Motor neuron (in vitro differentiated cells): ENCODE results near the gene SMTNL2. TPM values are rescaled to one million over a fixed set of nuclear protein-coding genes. Genes with fewer than 3 reads are reported as not detected.
A peak's percentile ranks its signal among the peaks of the same experiment; 100 is the strongest.
"Not testable (repeated sequence)": the region's sequence is repeated elsewhere in the genome, so short reads cannot be mapped to it uniquely, and the experiment has no call there.

Source experiments
- ATAC-seq, 8 experiments: fragments of 200-7000 bp; cut with Tn5 transposase; replicated peaks in 6 of 8; 2 replicates each; pipeline ENCODE4 v1.8.0; 2021; ENCODE audit warnings: mild to moderate bottlenecking in 8 of 8, moderate library complexity in 8 of 8
- H3K27ac ChIP-seq, 2 donors: fragments of 250-450 bp; sonication (Bioruptor Pico); 2 replicates each; pipeline ENCODE4 v1.9.0; 2021; ENCODE audit warnings: antibody characterized with exemption in 2 of 2, mild to moderate bottlenecking in 2 of 2, moderate library complexity in 1 of 2
- H3K4me1 ChIP-seq, 2 donors: fragments of 250-450 bp; sonication (Bioruptor Pico); replicated peaks in 1 of 2; 2 replicates each; pipeline ENCODE4 v1.6.1; 2021; ENCODE audit warnings: antibody characterized with exemption in 2 of 2, mild to moderate bottlenecking in 2 of 2, moderate library complexity in 1 of 2
- H3K4me3 ChIP-seq, 5 donors: fragments of 250-450 bp; sonication (Bioruptor Pico); 2 replicates each; pipeline ENCODE4 v1.9.0; 2021; ENCODE audit warnings: antibody characterized with exemption in 5 of 5, mild to moderate bottlenecking in 5 of 5, moderate library complexity in 4 of 5
- WGBS, 10 experiments: fragments of 450-650 bp; shearing (Covaris generic); methylation state at CpG; one replicate each; pipeline ENCODE4 v1.0.0; 2022; 5-methylcytosine and 5-hydroxymethylcytosine counted together
- in situ Hi-C, 9 experiments: fragments of 400-800 bp; cut with MboI; loops; one replicate each; pipeline ENCODE4 v1.15.0; 2021; ENCODE audit warnings: low sequenced_read_pairs in 9 of 9, low pct_unique_long_range_greater_than_20kb in 2 of 9; ENCODE audit not compliant: unreplicated experiment in 9 of 9
- total RNA-seq, 8 experiments: library from RNA; unstranded; fragments of 300-600 nt; gene quantifications; 2 replicates each; pipeline versions ENCODE4 v1.2.3 to v1.2.4, GENCODE V29; 2022

SMTNL2 gene
- total RNA-seq, 8 experiments from 2014 or later: 0.20 to 13.5 (median 0.82) TPM

DNA sequence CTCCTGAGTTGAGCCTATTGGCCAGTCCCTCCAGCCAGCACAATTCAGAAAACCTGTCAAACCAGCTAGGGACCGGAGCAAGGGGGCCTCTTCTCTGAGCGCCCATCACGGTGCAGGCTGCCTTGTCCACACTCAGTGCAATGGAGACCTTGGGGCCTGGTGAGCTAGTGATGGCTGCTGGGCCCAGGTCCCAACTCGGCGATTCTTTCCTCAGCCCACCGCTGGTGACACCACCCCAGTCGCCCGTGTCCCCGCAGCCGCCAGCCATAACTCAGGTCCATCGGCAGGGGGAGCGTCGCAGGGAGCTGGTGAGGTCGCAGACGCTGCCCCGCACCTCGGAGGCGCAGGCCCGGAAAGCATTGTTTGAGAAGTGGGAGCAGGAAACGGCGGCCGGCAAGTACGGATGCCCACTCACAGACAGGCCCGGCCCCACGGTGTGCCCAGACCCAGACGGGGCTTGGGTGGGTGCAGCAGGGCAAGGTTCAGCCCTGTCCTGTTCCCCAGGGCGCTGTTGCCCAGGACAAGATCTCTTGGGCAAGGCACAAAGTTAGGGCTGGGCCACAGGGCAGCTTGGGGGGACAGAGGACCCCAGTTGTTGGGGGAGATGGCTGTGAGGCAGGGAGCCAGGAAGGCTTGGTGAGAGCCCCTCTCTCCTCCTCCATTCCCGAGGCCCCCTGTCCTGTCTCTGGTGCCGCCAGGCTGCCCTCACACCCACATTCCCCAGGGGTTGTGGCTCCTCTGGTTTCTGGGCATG is 10.8 kb downstream of the SMTNL2 start:
- ATAC-seq: no peak
- 0 to 80% (median 61%) methylated on average over 1 to 15 of the region's 29 CpGs; no CpG with 5 or more reads in 6 of the 10 experiments for WGBS, 10 experiments
- in situ Hi-C loops: no loop called here

DNA sequence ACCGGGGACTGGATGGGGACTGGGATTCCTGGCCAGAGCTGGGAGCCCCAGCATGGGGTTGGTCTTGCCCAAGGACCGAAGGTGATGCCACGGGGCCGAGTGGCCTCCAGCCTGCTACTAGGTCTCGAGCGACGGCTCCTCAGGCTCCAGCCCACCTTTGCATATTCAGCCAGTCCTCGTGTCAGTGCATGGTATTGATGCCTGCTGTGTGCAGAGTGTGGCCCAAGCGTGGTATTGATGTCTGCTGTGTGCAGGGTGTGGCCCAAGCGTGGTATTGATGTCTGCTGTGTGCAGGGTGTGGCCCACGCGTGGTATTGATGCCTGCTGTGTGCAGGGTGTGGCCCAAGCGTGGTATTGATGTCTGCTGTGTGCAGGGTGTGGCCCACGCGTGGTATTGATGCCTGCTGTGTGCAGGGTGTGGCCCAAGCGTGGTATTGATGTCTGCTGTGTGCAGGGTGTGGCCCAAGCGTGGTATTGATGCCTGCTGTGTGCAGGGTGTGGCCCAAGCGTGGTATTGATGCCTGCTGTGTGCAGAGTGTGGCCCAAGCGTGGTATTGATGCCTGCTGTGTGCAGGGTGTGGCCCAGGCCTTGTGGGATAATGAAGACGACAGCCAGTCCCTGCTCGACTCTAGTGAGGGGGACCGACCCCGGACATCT is 11.5 kb downstream of the SMTNL2 start:
- H3K27ac ChIP-seq, H3K4me3 ChIP-seq, ATAC-seq, in situ Hi-C loops: not testable (repeated sequence)
- peaks cover 21 to 46% of the 10 kb centered on the region in 2 donors for H3K4me1 ChIP-seq
- WGBS, 10 experiments: 92 to 100% (median 100%) methylated on average over 1 to 6 of the region's 23 CpGs; no CpG with 5 or more reads in 7 of the 10 experiments

More for the DNA sequence above, 10.8 kb downstream of the SMTNL2 start:
- Histone ChIP-seq H3K27ac (no peak overlapping the region), H3K4me1 (peaks cover 14 to 39% of the 10 kb centered on the region in 2 donors), H3K4me3 (no peak overlapping the region)

DNA sequence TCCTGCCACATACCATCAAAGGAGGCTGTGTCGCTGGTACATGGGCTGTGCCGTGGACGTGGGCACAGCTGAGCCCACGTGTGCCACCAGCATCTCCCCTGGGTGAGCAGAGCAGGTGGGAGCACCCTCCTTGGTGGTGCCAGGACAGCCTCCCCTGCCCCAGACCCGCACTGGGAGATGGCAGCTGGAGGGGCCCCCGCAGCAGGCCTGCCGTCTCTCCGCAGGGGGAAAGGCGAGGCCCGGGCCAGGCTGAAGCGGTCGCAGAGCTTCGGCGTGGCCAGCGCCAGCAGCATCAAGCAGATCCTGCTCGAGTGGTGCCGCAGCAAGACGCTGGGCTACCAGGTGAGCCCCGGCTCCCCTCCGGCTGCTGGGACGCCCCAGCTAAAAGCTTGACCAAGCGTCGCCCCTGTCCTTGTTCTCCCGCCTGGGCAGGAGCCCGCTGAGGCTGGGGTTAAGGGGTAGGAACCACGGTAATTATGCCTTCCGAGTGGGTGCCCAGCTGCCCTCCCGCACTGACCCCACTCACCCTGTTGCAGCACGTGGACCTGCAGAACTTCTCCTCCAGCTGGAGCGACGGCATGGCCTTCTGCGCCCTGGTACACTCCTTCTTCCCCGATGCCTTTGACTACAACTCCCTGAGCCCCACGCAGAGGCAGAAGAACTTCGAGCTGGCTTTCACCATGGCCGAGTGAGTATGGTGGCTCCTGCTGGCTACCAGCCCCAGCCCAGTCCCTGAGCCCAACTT is 12.5 kb downstream of the SMTNL2 start:
- no peak for ATAC-seq
- in situ Hi-C loops: no loop called here
- Histone ChIP-seq H3K4me1 (peaks cover 22 to 43% of the 10 kb centered on the region in 2 donors), H3K27ac (no peak overlapping the region), H3K4me3 (no peak overlapping the region)
- WGBS, 10 experiments: 60 to 100% (median 89%) methylated on average over 1 to 8 of the region's 36 CpGs; no CpG with 5 or more reads in 6 of the 10 experiments

DNA sequence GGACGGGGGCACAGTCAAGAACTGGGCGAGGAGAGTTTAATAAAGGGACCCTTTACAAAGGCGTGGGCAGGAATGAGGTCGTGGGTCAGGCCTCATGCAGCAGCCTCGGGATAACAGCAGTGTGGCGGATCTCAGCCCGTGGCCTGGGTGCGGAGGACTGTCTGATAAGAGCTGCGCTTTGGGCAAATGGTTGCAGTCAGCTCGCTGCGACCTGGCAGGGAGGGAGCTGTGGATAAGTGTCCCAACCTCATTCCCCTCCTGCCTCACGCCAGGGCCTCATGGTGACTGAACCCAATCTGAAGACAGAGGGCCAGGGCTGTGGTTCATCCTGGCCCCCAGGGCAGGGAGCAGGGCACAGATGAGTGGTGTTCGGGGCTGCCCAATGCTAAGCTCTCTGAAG is 13.6 kb downstream of the SMTNL2 start:
- ATAC-seq: no peak
- in situ Hi-C loops: no loop called here
- peaks cover 22 to 39% of the 10 kb centered on the region in 2 donors for H3K4me1 ChIP-seq
- no peak overlapping the region for H3K27ac ChIP-seq
- 60 to 100% (median 80%) methylated on average over 1 to 10 of the region's 13 CpGs; no CpG with 5 or more reads in 1 of the 10 experiments for WGBS, 10 experiments
- H3K4me3 ChIP-seq: no peak overlapping the region

DNA sequence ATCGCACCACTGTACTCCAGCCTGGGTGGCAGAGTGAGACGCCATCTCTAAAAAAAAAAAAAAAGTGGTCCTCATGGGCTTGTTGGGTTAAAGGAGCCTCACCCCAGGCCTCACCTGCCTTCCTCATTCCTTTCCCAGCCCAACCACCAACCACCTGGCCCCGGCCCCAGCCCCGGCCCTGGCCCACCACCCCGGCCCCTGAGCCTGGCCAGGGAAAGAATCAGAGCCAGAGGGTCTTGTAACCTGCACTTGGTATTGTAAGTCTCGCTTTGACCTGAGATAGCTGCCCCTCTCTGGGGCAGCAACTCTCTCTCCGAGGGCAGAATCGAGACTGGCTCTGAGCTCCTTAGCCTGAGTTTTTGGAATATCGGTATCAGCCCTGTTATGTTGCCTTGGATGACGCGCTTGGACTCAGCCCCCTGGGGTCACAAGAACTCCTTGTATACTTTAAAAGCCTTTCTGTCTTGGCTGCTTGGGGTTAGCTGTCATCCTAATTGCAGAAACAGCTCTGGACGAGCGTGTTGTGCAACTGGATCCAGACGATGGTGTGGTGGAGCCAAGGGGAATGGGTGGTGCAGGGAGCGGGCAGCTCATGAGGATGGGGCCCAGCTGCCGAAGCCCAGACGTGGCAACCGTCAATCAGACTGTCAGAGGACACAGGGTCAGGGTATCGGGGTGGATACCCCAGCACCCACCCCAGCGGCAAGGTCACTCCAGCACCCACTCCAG is 14.6 kb downstream of the SMTNL2 start:
- WGBS, 10 experiments: 8 to 95% (median 80%) methylated on average over 2 to 9 of the region's 20 CpGs; no CpG with 5 or more reads in 5 of the 10 experiments

DNA sequence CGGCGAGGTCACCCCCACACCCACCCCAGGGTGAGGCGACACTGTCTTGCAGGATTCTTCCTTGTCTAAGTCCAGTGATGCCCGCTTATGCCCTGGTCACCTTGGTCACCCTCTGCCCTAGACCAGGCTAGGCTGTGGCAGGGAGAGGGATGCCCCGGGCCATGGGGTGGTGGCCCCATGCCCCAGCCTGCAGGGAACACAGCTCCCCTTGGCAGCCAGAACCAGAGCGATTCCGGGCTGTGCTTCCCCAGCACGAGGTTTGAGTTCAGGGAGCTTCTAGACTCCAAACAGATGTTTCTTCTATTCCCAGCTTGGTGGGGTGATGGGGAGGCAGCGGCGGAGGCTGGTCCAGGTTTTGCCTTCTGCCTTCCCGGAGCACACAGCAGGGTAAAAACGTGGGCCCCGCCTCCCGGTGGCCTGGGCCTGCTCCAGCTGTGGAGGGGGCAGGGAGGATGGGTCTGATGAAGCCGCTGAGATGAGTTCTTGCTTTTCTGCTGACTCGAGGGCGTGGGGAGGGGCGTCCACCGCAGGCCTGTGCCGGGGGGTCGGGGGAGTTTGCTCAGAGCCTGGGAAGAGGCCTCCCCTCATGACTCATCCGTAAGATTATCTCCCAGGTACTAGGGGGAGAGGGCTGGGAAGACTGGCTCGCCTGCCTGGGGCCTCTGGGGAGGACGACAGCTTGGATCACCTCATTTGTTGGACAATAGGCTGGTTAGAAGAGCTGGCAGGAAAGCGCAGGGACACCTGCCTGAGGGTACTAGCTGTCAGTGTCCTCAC is 15.4 kb downstream of the SMTNL2 start:
- H3K27ac ChIP-seq: peak overlapping the region; percentile 48 to 79
- WGBS, 10 experiments: 0 to 100% (median 55%) methylated on average over 1 to 3 of the region's 25 CpGs; no CpG with 5 or more reads in 6 of the 10 experiments
- peaks cover 22 to 42% of the 10 kb centered on the region in 2 donors for H3K4me1 ChIP-seq
- in situ Hi-C loops: no loop called here
- ATAC-seq: peak; percentile 58 to 92 (median 91)
- H3K4me3 ChIP-seq: no peak overlapping the region

More for the DNA sequence above, 14.6 kb downstream of the SMTNL2 start:
- H3K27ac ChIP-seq: peak overlapping the region in 1 of 2 donors; percentile 79
- H3K4me1 ChIP-seq: peaks cover 22 to 34% of the 10 kb centered on the region in 2 donors
- peak in 2 of 8 experiments; percentile 59 to 67 for ATAC-seq
- in situ Hi-C loops: no loop called here
- no peak overlapping the region for H3K4me3 ChIP-seq

DNA sequence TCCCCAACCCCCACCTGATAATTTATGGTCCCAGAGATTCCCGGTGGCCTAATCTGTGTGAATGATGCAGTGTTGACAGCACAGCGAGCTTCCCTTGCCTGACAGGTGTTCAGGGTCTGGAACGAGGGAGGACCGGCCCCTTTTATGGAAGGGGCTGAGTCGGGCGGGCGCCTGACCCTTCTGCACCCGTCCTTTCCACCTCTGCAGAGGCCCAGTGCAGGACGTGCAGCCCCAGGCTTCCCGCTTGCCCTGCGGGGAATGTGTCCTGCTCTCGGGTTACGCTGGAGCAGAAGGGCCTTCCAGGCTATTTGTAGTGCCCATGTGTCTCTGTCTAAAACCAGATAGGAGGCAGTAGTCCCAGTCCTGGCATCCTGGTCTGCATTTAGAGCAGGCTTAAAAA is 16.2 kb downstream of the SMTNL2 start:
- H3K4me3 ChIP-seq: no peak overlapping the region
- peak in 6 of 8 experiments; percentile 2 to 46 (median 32) for ATAC-seq
- 0 to 80% (median 19%) methylated on average over 1 to 6 of the region's 13 CpGs; no CpG with 5 or more reads in 6 of the 10 experiments for WGBS, 10 experiments
- in situ Hi-C loops: no loop called here
- H3K27ac ChIP-seq: peak overlapping the region; percentile 48 to 79
- H3K4me1 ChIP-seq: peaks cover 22 to 40% of the 10 kb centered on the region in 2 donors

DNA sequence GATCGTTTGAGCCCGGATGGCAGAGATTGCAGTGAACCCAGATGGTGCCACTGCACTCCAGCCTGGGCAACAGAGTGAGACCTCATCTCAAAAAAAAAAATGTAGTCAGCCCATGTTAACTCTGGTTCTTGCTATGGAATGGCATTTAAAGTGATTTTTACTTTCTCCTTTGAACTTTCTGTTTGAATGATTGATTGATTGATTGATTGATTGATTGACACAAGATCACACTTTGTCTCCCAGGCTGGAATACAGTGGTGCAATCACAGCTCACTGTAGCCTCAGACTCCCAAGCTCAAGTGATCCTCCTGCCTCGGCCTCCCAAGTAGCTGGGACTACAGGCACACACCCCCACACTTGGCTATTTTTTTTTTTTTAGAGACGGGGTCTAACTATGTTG is 17.0 kb downstream of the SMTNL2 start:
- no peak for ATAC-seq
- Histone ChIP-seq H3K4me3 (no peak overlapping the region), H3K27ac (no peak overlapping the region), H3K4me1 (peaks cover 22 to 47% of the 10 kb centered on the region in 2 donors)
- 79 to 100% (median 92%) methylated on average over 2 to 4 of the region's 4 CpGs; no CpG with 5 or more reads in 3 of the 10 experiments for WGBS, 10 experiments
- in situ Hi-C loops: no loop called here

DNA sequence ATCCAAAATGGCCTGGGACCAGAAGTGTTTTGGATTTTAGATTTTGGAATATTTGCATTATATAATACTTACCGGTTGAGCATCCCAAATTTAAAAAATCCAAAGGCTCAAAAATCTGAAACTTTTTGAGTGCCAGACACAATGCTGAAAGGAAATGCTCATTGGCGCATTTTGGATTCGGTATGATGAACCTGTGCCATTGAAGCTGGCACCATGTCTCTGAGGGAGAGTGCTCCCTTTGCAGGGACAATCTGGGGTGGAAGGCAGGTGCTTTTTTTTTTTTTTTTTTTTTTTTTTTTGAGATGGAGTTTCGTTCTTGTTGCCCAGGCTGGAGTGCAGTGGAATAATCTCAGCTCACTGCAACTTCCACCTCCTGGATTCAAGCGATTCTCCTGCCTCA is 17.7 kb downstream of the SMTNL2 start:
- in situ Hi-C loops: no loop called here
- no peak for ATAC-seq
- Histone ChIP-seq H3K27ac (no peak overlapping the region), H3K4me3 (no peak overlapping the region), H3K4me1 (peaks cover 22 to 55% of the 10 kb centered on the region in 2 donors)
- WGBS, 10 experiments: 20 to 100% (median 86%) methylated on average over 1 to 5 of the region's 5 CpGs

DNA sequence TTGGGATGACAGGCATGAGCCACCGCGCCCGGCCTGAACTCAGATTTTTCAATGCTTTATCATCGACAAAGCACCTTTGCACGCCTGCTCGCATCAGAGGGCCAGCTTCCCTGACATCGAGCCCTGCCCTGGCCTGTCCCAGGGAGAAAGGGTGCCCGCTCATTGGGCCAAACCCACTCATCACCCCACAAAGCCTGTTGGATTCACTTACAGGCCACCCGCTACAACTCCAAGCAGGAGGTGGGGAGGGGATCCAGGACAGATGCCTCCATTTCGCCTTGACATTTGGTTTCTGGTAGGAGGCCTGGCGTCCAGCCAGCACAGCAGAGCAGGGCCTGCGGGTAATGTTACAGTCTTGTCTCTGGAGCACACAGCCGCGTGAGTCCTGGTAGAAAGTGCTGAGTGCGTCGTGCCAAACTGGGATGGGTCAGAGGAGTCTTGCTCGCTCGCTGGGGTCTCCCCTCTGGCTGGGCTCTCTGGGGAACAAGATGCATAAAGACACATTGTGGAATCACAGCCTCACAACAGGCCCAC is 19.8 kb downstream of the SMTNL2 start:
- peak in 4 of 8 experiments; percentile 3 to 66 (median 35) for ATAC-seq
- WGBS, 10 experiments: 0 to 93% (median 81%) methylated on average over 2 to 8 of the region's 18 CpGs; no CpG with 5 or more reads in 5 of the 10 experiments
- in situ Hi-C loops: no loop called here
- H3K4me3 ChIP-seq: no peak overlapping the region
- H3K4me1 ChIP-seq: peaks cover 31 to 63% of the 10 kb centered on the region in 2 donors
- H3K27ac ChIP-seq: no peak overlapping the region

DNA sequence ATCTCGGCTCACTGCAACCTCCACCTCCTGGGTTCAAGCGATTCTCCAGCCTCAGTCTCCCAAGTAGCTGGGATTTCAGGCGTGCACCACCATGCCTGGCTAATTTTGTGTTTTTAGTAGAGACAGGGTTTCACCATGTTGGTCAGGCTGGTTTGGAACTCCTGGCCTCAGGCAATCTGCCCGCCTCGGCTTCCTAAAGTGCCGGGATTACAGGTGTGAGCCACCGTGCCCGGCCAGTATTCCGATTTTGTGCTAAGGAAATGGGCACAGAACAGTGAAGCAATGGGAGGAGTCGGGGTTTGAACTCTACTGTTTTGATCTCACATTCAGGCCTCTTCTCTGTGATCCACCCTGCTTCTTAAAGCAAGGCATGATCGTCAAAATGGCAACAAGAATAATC is 20.4 kb downstream of the SMTNL2 start:
- ATAC-seq, H3K4me3 ChIP-seq, in situ Hi-C loops, H3K27ac ChIP-seq: not testable (repeated sequence)
- peaks cover 25 to 57% of the 10 kb centered on the region in 2 donors for H3K4me1 ChIP-seq
- 0 to 100% (median 88%) methylated on average over 1 to 9 of the region's 11 CpGs; no CpG with 5 or more reads in 2 of the 10 experiments for WGBS, 10 experiments
